Ectodermal cell (in vitro differentiated cells): ENCODE measurements around the gene MFSD1.

Source experiments
- H3K27ac ChIP-seq: 2 replicates; pipeline ENCODE4 v1.7.0; 2013; ENCODE audit warnings: mild to moderate bottlenecking, low read depth, low read length; ENCODE audit not compliant: insufficient read depth, poor library complexity, severe bottlenecking
- H3K27me3 ChIP-seq: 2 replicates; pipeline ENCODE4 v1.7.0; 2013; ENCODE audit warnings: mild to moderate bottlenecking, low read length; ENCODE audit not compliant: insufficient read depth, control insufficient read depth, poor library complexity, severe bottlenecking
- H3K36me3 ChIP-seq: one replicate; pipeline ENCODE4 v1.7.0; 2013; ENCODE audit warnings: low read length; ENCODE audit not compliant: control insufficient read depth, insufficient read depth
- H3K4me1 ChIP-seq: one replicate; pipeline ENCODE4 v1.7.0; 2013; ENCODE audit warnings: low read length; ENCODE audit not compliant: control insufficient read depth, insufficient read depth
- H3K4me3 ChIP-seq: 2 replicates; pipeline ENCODE4 v1.7.0; 2013; ENCODE audit warnings: low read depth, low read length, control low read depth; ENCODE audit not compliant: insufficient read depth
- H3K9me3 ChIP-seq: 2 replicates; pipeline ENCODE4 v1.7.0; 2013; ENCODE audit warnings: mild to moderate bottlenecking, low read length, moderate library complexity; ENCODE audit not compliant: control insufficient read depth
- WGBS, 2 experiments: methylation state at CpG; one replicate each; pipeline ENCODE4 v1.1.7; 2013; ENCODE audit warnings: missing lambda C conversion rate in 2 of 2; 5-methylcytosine and 5-hydroxymethylcytosine counted together

MFSD1 gene

GRCh38 chr3:158810823-158811724, 9.2 kb downstream of the MFSD1 start:
- Histone ChIP-seq H3K27ac (no peak overlapping the region), H3K27me3 (no peaks in the 10 kb centered on the region), H3K4me3 (no peak overlapping the region), H3K36me3 (no peaks in the 10 kb centered on the region), H3K9me3 (no peaks in the 10 kb centered on the region), H3K4me1 (no peaks in the 10 kb centered on the region)
- WGBS, 2 experiments, result 86 to 90% methylated on average over 8 of the region's 8 CpGs

GRCh38 chr3:158819282-158819681, 17.4 kb downstream of the MFSD1 start:
- Histone ChIP-seq H3K36me3 (no peaks in the 10 kb centered on the region), H3K4me1 (no peaks in the 10 kb centered on the region)
- 61 to 88% methylated on average over 2 to 3 of the region's 3 CpGs for WGBS, 2 experiments

GRCh38 chr3:158820521-158820920, 18.7 kb downstream of the MFSD1 start:
- Histone ChIP-seq H3K36me3 (no peaks in the 10 kb centered on the region), H3K4me1 (no peaks in the 10 kb centered on the region), H3K27ac (no peak overlapping the region), H3K9me3 (no peaks in the 10 kb centered on the region), H3K27me3 (no peaks in the 10 kb centered on the region), H3K4me3 (no peak overlapping the region)
- WGBS, 2 experiments, result 94 to 95% methylated on average over 2 to 3 of the region's 3 CpGs

More at GRCh38 chr3:158819282-158819681, 17.4 kb downstream of the MFSD1 start:
- Histone ChIP-seq H3K4me3 (no peak overlapping the region), H3K27me3 (no peaks in the 10 kb centered on the region), H3K9me3 (no peaks in the 10 kb centered on the region), H3K27ac (no peak overlapping the region)

GRCh38 chr3:158821847-158822246, 20.0 kb downstream of the MFSD1 start:
- Histone ChIP-seq H3K36me3 (no peaks in the 10 kb centered on the region), H3K4me3 (no peak overlapping the region)
- 94 to 95% methylated on average over 4 to 5 of the region's 5 CpGs for WGBS, 2 experiments

GRCh38 chr3:158823426-158823825, 21.6 kb downstream of the MFSD1 start:
- Histone ChIP-seq H3K4me3 (no peak overlapping the region), H3K27ac (no peak overlapping the region), H3K4me1 (no peaks in the 10 kb centered on the region), H3K9me3 (no peaks in the 10 kb centered on the region), H3K27me3 (no peaks in the 10 kb centered on the region), H3K36me3 (no peaks in the 10 kb centered on the region)
- 91% methylated on average over 3 to 4 of the region's 4 CpGs for WGBS, 2 experiments

More at GRCh38 chr3:158821847-158822246, 20.0 kb downstream of the MFSD1 start:
- Histone ChIP-seq H3K27ac (no peak overlapping the region), H3K27me3 (no peaks in the 10 kb centered on the region), H3K4me1 (no peaks in the 10 kb centered on the region), H3K9me3 (no peaks in the 10 kb centered on the region)

- no peaks in the 10 kb centered on the region for H3K36me3 ChIP-seq
- no peaks in the 10 kb centered on the region for H3K27me3 ChIP-seq
- no peak overlapping the region for H3K27ac ChIP-seq
- no peaks in the 10 kb centered on the region for H3K9me3 ChIP-seq
- no peaks in the 10 kb centered on the region for H3K4me1 ChIP-seq
- WGBS, 2 experiments, result 86 to 93% methylated on average over 1 to 2 of the region's 3 CpGs
- H3K4me3 ChIP-seq, result no peak overlapping the region
These were observed 25.9 kb downstream of the MFSD1 start for GRCh38 chr3:158827773-158828172.

GRCh38 chr3:158830391-158830790, 28.5 kb downstream of the MFSD1 start:
- Histone ChIP-seq H3K4me3 (no peak overlapping the region), H3K4me1 (no peaks in the 10 kb centered on the region), H3K27ac (no peak overlapping the region), H3K27me3 (no peaks in the 10 kb centered on the region), H3K9me3 (no peaks in the 10 kb centered on the region), H3K36me3 (no peaks in the 10 kb centered on the region)
- 92 to 96% methylated on average over 4 of the region's 4 CpGs for WGBS, 2 experiments

GRCh38 chr3:158831861-158832260, 30.0 kb downstream of the MFSD1 start:
- 92 to 95% methylated on average over 1 of the region's 2 CpGs for WGBS, 2 experiments
- Histone ChIP-seq H3K27ac (no peak overlapping the region), H3K4me3 (no peak overlapping the region), H3K9me3 (no peaks in the 10 kb centered on the region), H3K27me3 (no peaks in the 10 kb centered on the region), H3K36me3 (no peaks in the 10 kb centered on the region), H3K4me1 (no peaks in the 10 kb centered on the region)

GRCh38 chr3:158835631-158836030, 33.8 kb downstream of the MFSD1 start:
- H3K27ac ChIP-seq, result no peak overlapping the region
- no peaks in the 10 kb centered on the region for H3K9me3 ChIP-seq
- WGBS, 2 experiments, result 98 to 100% methylated on average over 2 of the region's 3 CpGs
- H3K4me1 ChIP-seq, result no peaks in the 10 kb centered on the region
- no peak overlapping the region for H3K4me3 ChIP-seq
- H3K27me3 ChIP-seq, result no peaks in the 10 kb centered on the region
- no peaks in the 10 kb centered on the region for H3K36me3 ChIP-seq

- H3K4me1 ChIP-seq, result no peaks in the 10 kb centered on the region
- WGBS, 2 experiments, result 88 to 92% methylated on average over 3 of the region's 3 CpGs
- no peak overlapping the region for H3K4me3 ChIP-seq
- no peaks in the 10 kb centered on the region for H3K36me3 ChIP-seq
- H3K9me3 ChIP-seq, result no peaks in the 10 kb centered on the region
- H3K27me3 ChIP-seq, result no peaks in the 10 kb centered on the region
- H3K27ac ChIP-seq, result no peak overlapping the region
These were observed 34.5 kb downstream of the MFSD1 start for GRCh38 chr3:158836312-158836711.
